ENCODE results near the gene MMP25.

The MMP25 gene

GRCh38 chr16:3088450-3088849, 42.1 kb downstream of the MMP25 start:
- ChIA-PET CTCF (interaction anchor here (2.3 to 3.5 kb wide), 3 partner anchors 9 to 29 kb away, joined by 7 to 31 read pairs (median 10); partner anchors contain the start of gene ZSCAN10), POLR2A (no interaction called here)
- no peak for TF ChIP-seq CTCF (IDR thresholded peaks at IDR 0.05; ENCODE audit: control extremely low read depth, extremely low read depth, low read depth, missing control alignments)
- DNase-seq (ENCODE audit: extremely low spot score) = no peak

GRCh38 chr16:3088925-3089716, 42.8 kb downstream of the MMP25 start:
- ChIA-PET POLR2A (no interaction called here), CTCF (interaction anchor here (0.7 to 3.5 kb wide), 4 partner anchors 8 to 41 kb away, joined by 3 to 31 read pairs (median 8); partner anchors contain the start of gene ZSCAN10)
- no peak for DNase-seq (ENCODE audit: extremely low spot score)
- no peak for TF ChIP-seq CTCF (IDR thresholded peaks at IDR 0.05; ENCODE audit: control extremely low read depth, extremely low read depth, low read depth, missing control alignments)

GRCh38 chr16:3089717-3090592, 43.6 kb downstream of the MMP25 start:
- ChIA-PET CTCF (interaction anchor here (0.7 to 3.5 kb wide), 7 partner anchors 7 to 60 kb away, joined by 3 to 31 read pairs (median 3); partner anchors contain the start of gene ZSCAN10), POLR2A (no interaction called here)
- no peak for DNase-seq (ENCODE audit: extremely low spot score)
- TF ChIP-seq CTCF (IDR thresholded peaks at IDR 0.05; ENCODE audit: control extremely low read depth, extremely low read depth, low read depth, missing control alignments) = no peak

- no peak for DNase-seq (ENCODE audit: extremely low spot score)
- CTCF ChIA-PET = interaction anchor here (1.1 to 2.0 kb wide), 5 partner anchors 9 to 40 kb away, joined by 3 to 8 read pairs (median 3); no protein-coding TSS in a partner anchor
- TF ChIP-seq CTCF (IDR thresholded peaks at IDR 0.05; ENCODE audit: control extremely low read depth, extremely low read depth, low read depth, missing control alignments) = no peak
- POLR2A ChIA-PET = no interaction called here
Observed at GRCh38 chr16:3091551-3091950, 45.2 kb downstream of the MMP25 start.

- no peak for DNase-seq (ENCODE audit: extremely low spot score)
- no peak for TF ChIP-seq CTCF (IDR thresholded peaks at IDR 0.05; ENCODE audit: control extremely low read depth, extremely low read depth, low read depth, missing control alignments)
- POLR2A ChIA-PET = no interaction called here
- CTCF ChIA-PET = interaction anchor here (1.0 to 2.3 kb wide), 5 partner anchors 8 to 73 kb away, joined by 3 to 16 read pairs (median 3); no protein-coding TSS in a partner anchor
Observed at GRCh38 chr16:3092501-3092941, 46.2 kb downstream of the MMP25 start.
